ENCODE results near the gene OR2V2.
A peak's percentile ranks its signal among the peaks of the same experiment; 100 is the strongest.

Gene OR2V2

GRCh38 chr5:181204826-181205760 is 57.7 kb downstream of the OR2V2 start, which contains the start of gene TRIM7:
Gene TRIM7, minus strand, starts transcription at chr5:181205196. Its CDS starts 86 bp downstream, at chr5:181205110.
- no peak; the same call in 2 of the 3 replicates for ATAC-seq
- TF ChIP-seq ZFP30 (CRISPR knock-in tag; IDR thresholded peaks at IDR 0.05) (no peak), TOX (CRISPR knock-in tag; IDR thresholded peaks at IDR 0.05; ENCODE audit: borderline replicate concordance) (no peak), ZNF8 (CRISPR knock-in tag; IDR thresholded peaks at IDR 0.05) (no peak), CSDC2 (CRISPR knock-in tag; IDR thresholded peaks at IDR 0.05) (no peak), SNAI2 (CRISPR knock-in tag; IDR thresholded peaks at IDR 0.05) (no peak), ISL1 (CRISPR knock-in tag; IDR thresholded peaks at IDR 0.05) (no peak)
- TF ChIP-seq, protein P1, sequence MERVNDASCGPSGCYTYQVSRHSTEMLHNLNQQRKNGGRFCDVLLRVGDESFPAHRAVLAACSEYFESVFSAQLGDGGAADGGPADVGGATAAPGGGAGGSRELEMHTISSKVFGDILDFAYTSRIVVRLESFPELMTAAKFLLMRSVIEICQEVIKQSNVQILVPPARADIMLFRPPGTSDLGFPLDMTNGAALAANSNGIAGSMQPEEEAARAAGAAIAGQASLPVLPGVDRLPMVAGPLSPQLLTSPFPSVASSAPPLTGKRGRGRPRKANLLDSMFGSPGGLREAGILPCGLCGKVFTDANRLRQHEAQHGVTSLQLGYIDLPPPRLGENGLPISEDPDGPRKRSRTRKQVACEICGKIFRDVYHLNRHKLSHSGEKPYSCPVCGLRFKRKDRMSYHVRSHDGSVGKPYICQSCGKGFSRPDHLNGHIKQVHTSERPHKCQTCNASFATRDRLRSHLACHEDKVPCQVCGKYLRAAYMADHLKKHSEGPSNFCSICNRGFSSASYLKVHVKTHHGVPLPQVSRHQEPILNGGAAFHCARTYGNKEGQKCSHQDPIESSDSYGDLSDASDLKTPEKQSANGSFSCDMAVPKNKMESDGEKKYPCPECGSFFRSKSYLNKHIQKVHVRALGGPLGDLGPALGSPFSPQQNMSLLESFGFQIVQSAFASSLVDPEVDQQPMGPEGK (CRISPR knock-in tag; IDR thresholded peaks at IDR 0.05; ENCODE audit: borderline replicate concordance): no peak
- TF ChIP-seq, protein P2, sequence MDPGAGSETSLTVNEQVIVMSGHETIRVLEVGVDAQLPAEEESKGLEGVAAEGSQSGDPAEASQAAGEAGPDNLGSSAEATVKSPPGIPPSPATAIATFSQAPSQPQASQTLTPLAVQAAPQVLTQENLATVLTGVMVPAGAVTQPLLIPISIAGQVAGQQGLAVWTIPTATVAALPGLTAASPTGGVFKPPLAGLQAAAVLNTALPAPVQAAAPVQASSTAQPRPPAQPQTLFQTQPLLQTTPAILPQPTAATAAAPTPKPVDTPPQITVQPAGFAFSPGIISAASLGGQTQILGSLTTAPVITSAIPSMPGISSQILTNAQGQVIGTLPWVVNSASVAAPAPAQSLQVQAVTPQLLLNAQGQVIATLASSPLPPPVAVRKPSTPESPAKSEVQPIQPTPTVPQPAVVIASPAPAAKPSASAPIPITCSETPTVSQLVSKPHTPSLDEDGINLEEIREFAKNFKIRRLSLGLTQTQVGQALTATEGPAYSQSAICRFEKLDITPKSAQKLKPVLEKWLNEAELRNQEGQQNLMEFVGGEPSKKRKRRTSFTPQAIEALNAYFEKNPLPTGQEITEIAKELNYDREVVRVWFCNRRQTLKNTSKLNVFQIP (CRISPR knock-in tag; IDR thresholded peaks at IDR 0.05; ENCODE audit: borderline replicate concordance, low read depth): no peak

DNA sequence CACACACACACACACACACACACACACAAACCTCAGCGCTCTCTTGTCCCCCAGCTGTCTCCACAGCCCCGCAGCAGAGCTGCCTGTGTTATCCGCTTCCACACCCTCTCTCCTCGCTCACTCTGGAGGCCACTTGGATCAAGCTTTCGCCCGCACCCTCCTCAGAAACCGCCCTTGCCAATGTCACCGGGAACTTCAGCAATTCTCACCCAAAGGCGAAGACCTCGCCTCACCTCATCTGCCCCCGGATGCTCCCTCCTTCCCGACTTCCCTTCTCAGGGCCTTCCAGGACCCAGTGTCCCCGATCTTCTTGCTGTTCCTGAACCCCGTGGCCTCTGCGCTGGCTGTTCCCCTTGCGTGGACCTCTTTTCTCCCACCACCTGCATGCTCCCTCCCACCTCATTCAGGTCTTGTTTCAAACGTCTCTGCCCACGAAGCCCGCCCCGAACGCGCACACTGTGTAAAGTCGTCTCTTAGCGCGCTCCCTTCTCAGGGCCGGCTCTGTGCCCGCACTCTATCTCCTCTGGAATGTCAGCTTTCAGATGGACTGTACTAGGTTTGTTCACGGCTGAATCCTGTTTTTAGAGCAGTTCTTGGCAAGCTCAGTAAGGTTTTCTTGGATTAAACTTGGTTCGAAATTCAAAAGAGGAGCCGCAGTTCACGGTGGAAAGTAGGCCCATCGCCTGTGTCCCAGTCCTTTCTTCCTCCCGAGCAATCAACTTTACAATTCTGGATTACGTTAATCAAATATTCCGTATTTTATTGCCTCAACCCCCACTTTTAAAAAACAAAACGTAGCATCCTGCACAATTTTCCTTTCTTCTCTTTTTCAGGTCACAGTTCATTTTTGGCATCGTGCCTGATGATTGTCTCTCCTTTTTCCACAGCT is 58.6 kb downstream of the OR2V2 start:
- TF ChIP-seq CSDC2 (CRISPR knock-in tag; IDR thresholded peaks at IDR 0.05) (no peak), SNAI2 (CRISPR knock-in tag; IDR thresholded peaks at IDR 0.05) (no peak), ARNTL (CRISPR knock-in tag; IDR thresholded peaks at IDR 0.05; ENCODE audit: borderline replicate concordance, low read depth) (no peak), GLIS3 (CRISPR knock-in tag; IDR thresholded peaks at IDR 0.05) (no peak), ZNF70 (CRISPR knock-in tag; IDR thresholded peaks at IDR 0.05) (no peak), ZNF8 (CRISPR knock-in tag; IDR thresholded peaks at IDR 0.05) (no peak), ZFP3 (CRISPR knock-in tag; IDR thresholded peaks at IDR 0.05) (no peak), CREB5 (CRISPR knock-in tag; IDR thresholded peaks at IDR 0.05; ENCODE audit: low read depth) (no peak), TCF4 (CRISPR knock-in tag; IDR thresholded peaks at IDR 0.05; ENCODE audit: borderline replicate concordance) (no peak), RARB (CRISPR knock-in tag; IDR thresholded peaks at IDR 0.05) (no peak), ISL1 (CRISPR knock-in tag; IDR thresholded peaks at IDR 0.05) (no peak), OSR1 (CRISPR knock-in tag; IDR thresholded peaks at IDR 0.05) (no peak)
- TF ChIP-seq, protein P2 (CRISPR knock-in tag; IDR thresholded peaks at IDR 0.05; ENCODE audit: borderline replicate concordance, low read depth): no peak
- peak; percentile 4; the same call in 2 of the 3 replicates for ATAC-seq

GRCh38 chr5:181207214-181207959 is 60.0 kb downstream of the OR2V2 start:
- peak; percentile 71 for ATAC-seq
- no peak for TF ChIP-seq OSR1 (CRISPR knock-in tag; IDR thresholded peaks at IDR 0.05)
- 0 out of 2 replicates have a peak, but pooled peaks have one; percentile 29 for TF ChIP-seq ZC3H10 (CRISPR knock-in tag; IDR thresholded peaks at IDR 0.05)
- no peak for TF ChIP-seq SNAI2 (CRISPR knock-in tag; IDR thresholded peaks at IDR 0.05)
- TF ChIP-seq, protein P1 (CRISPR knock-in tag; IDR thresholded peaks at IDR 0.05; ENCODE audit: borderline replicate concordance): 0 out of 2 replicates have a peak, but pooled peaks have one; percentile 87
- TF ChIP-seq ISL1 (CRISPR knock-in tag; IDR thresholded peaks at IDR 0.05): no peak
- TF ChIP-seq ZFP3 (CRISPR knock-in tag; IDR thresholded peaks at IDR 0.05): peak; percentile 54; the same call in 1 of the 2 replicates
- peak; percentile 88 for TF ChIP-seq GLIS3 (CRISPR knock-in tag; IDR thresholded peaks at IDR 0.05)
- no peak for TF ChIP-seq ARNTL (CRISPR knock-in tag; IDR thresholded peaks at IDR 0.05; ENCODE audit: borderline replicate concordance, low read depth)
- no peak for TF ChIP-seq BACH2 (CRISPR knock-in tag; IDR thresholded peaks at IDR 0.05; ENCODE audit: borderline replicate concordance)
- TF ChIP-seq ZNF70 (CRISPR knock-in tag; IDR thresholded peaks at IDR 0.05): no peak
- TF ChIP-seq TSHZ2 (CRISPR knock-in tag; IDR thresholded peaks at IDR 0.05): no peak
- no peak for TF ChIP-seq TCF4 (CRISPR knock-in tag; IDR thresholded peaks at IDR 0.05; ENCODE audit: borderline replicate concordance)
